GM15510 (cell line): ENCODE data around the gene MCEE.

Experiments used
- POLR2A ChIP-seq: IDR thresholded peaks from 3 replicates; pipeline ENCODE4 v1.6.1; 2011; ENCODE audit warnings: borderline replicate concordance; ENCODE audit not compliant: insufficient read length; ENCODE audit errors: extremely low read depth

MCEE gene

GRCh38 chr2:71064754-71065621 lies 65.0 kb downstream of the MCEE start:
- TF ChIP-seq POLR2A = no peak

GRCh38 chr2:71064110-71064611 lies 65.9 kb downstream of the MCEE start:
- no peak for TF ChIP-seq POLR2A

- no peak for TF ChIP-seq POLR2A
Measured at GRCh38 chr2:71063216-71063615, 66.8 kb downstream of the MCEE start.

- TF ChIP-seq POLR2A = no peak
Measured at GRCh38 chr2:71060871-71061270, 69.2 kb downstream of the MCEE start.

GRCh38 chr2:71060211-71060610 lies 69.8 kb downstream of the MCEE start:
- TF ChIP-seq POLR2A = no peak
